Activated CD8-positive, alpha-beta T cell treated with anti-CD3 and anti-CD28 coated beads for 36 hours (primary cell): ENCODE data around the gene FYN. TPM values are rescaled to one million over a fixed set of nuclear protein-coding genes. Genes with fewer than 3 reads are reported as not detected.
A peak's percentile ranks its signal among the peaks of the same experiment; 100 is the strongest.
"Not testable (repeated sequence)": the region's sequence is repeated elsewhere in the genome, so short reads cannot be mapped to it uniquely, and the experiment has no call there.

Experiments used
- ATAC-seq: fragments of 200-7000 bp; cut with Tn5 transposase; one replicate; pipeline ENCODE4 v1.10.0; 2021; ENCODE audit warnings: mild to moderate bottlenecking, moderate library complexity
- CTCF ChIA-PET: fragments of 350-600 bp; sonication (Branson Sonifier 250); formaldehyde crosslinking; loops from one replicate; lab custom pipeline; 2021; ENCODE audit warnings: antibody characterized with exemption; lab: Charles Lee
- POLR2A ChIA-PET: fragments of 350-600 bp; sonication (Branson Sonifier 250); formaldehyde crosslinking; loops from one replicate; lab custom pipeline; 2021; ENCODE audit warnings: antibody characterized with exemption; lab: Charles Lee
- DNase-seq: peaks from one replicate; pipeline ENCODE4 v3.0.0-alpha.2; 2020
- H3K27ac Mint-ChIP-seq: one replicate; pipeline ENCODE4 v1.8.0; 2021; ENCODE audit warnings: mild to moderate bottlenecking, mixed read lengths
- H3K27me3 Mint-ChIP-seq: one replicate; pipeline ENCODE4 v1.8.0; 2021; ENCODE audit warnings: mixed read lengths
- H3K36me3 Mint-ChIP-seq: one replicate; pipeline ENCODE4 v1.8.0; 2021; ENCODE audit warnings: low read depth, mixed read lengths
- H3K4me1 Mint-ChIP-seq: one replicate; pipeline ENCODE4 v1.8.0; 2021; ENCODE audit warnings: low read depth, mixed read lengths
- H3K4me3 Mint-ChIP-seq: one replicate; pipeline ENCODE4 v1.8.0; 2021; ENCODE audit warnings: mild to moderate bottlenecking, moderate library complexity, mixed read lengths
- H3K9me3 Mint-ChIP-seq: one replicate; pipeline ENCODE4 v1.8.0; 2021; ENCODE audit warnings: mixed read lengths
- intact Hi-C: fragments of 100-400 bp; cut with micrococcal nuclease; formaldehyde crosslinking; loops from one replicate; pipeline ENCODE4 v1.10.0; 2022
- total RNA-seq, 2 experiments: library from RNA; stranded (reverse); gene quantifications; one replicate each; pipeline ENCODE4 v1.2.3, GENCODE V29; 2021
- TF ChIP-seq, protein P1 (sequence below): fragments of 200-600 bp; IDR thresholded peaks from one replicate; pipeline ENCODE4 v1.8.0; 2022; ENCODE audit warnings: antibody characterized with exemption, mild to moderate bottlenecking

The FYN gene
- total RNA-seq, 2 experiments from 2014 or later = 384 to 386 TPM

DNA sequence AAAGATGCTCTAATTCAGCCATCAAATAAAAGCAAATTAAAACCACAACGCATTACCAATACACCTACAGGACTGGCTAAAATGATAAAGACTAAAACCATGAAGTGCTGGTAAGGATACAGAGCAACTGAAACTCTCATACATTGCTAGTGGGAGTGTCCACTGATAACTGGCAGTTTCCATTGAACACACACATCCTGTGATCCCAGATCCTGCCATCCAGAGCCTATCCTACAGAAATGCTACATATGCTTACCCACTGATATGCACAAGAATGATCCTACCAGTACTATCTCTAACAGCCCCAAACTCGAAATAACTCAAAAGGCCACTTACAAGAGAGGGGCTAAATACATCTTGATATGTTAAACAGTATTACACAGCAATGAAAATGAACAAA is 81.0 kb downstream of the FYN start:
- no peaks in the 10 kb centered on the region for H3K27me3 Mint-ChIP-seq
- no peak for ATAC-seq
- H3K4me1 Mint-ChIP-seq = peaks cover 67% of the 10 kb centered on the region
- POLR2A ChIA-PET = interaction anchor here (1.0 to 2.4 kb wide), 5 partner anchors 11 to 215 kb away, joined by 3 to 15 read pairs (median 4); no protein-coding TSS in a partner anchor
- TF ChIP-seq, protein P1, sequence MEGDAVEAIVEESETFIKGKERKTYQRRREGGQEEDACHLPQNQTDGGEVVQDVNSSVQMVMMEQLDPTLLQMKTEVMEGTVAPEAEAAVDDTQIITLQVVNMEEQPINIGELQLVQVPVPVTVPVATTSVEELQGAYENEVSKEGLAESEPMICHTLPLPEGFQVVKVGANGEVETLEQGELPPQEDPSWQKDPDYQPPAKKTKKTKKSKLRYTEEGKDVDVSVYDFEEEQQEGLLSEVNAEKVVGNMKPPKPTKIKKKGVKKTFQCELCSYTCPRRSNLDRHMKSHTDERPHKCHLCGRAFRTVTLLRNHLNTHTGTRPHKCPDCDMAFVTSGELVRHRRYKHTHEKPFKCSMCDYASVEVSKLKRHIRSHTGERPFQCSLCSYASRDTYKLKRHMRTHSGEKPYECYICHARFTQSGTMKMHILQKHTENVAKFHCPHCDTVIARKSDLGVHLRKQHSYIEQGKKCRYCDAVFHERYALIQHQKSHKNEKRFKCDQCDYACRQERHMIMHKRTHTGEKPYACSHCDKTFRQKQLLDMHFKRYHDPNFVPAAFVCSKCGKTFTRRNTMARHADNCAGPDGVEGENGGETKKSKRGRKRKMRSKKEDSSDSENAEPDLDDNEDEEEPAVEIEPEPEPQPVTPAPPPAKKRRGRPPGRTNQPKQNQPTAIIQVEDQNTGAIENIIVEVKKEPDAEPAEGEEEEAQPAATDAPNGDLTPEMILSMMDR = no peak
- CTCF ChIA-PET = interaction anchor here (1.6 to 2.5 kb wide), 2 partner anchors 29 to 82 kb away, joined by 5 to 11 read pairs; no protein-coding TSS in a partner anchor
- intact Hi-C loops = no loop called here
- peak overlapping the region; percentile 95 for H3K27ac Mint-ChIP-seq
- no peak for DNase-seq
- no peaks in the 10 kb centered on the region for H3K9me3 Mint-ChIP-seq
- peak overlapping the region; percentile 73 for H3K4me3 Mint-ChIP-seq
- H3K36me3 Mint-ChIP-seq = peaks cover 61% of the 10 kb centered on the region

DNA sequence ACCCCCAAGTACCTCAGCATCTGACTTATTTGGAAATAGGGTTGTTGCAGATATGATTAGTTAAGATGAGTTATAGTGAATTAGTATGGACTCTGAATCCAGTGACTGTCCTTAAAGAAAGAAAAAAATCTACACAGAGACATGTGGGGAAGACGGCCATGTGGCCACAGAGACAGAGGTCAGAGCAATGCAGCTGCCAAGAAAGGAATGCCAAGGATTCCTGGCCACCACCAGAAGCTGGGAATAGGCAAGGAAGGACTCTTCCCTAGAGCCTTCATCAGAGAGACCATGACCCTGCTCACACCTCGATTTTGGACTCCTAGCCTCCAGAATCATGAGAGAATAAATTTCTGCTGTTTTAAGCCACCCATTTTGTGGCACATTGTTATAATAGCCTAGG is 81.8 kb downstream of the FYN start:
- POLR2A ChIA-PET = interaction anchor here (1.0 to 1.9 kb wide), 3 partner anchors 10 to 202 kb away, joined by 4 to 7 read pairs (median 6); no protein-coding TSS in a partner anchor
- TF ChIP-seq, protein P1 = no peak
- peak overlapping the region; percentile 73 for H3K4me3 Mint-ChIP-seq
- no peaks in the 10 kb centered on the region for H3K9me3 Mint-ChIP-seq
- H3K4me1 Mint-ChIP-seq = peaks cover 64% of the 10 kb centered on the region
- ATAC-seq (no peak), DNase-seq (no peak)
- peaks cover 56% of the 10 kb centered on the region for H3K36me3 Mint-ChIP-seq
- intact Hi-C loops = no loop called here
- H3K27ac Mint-ChIP-seq = peak overlapping the region; percentile 95
- H3K27me3 Mint-ChIP-seq = no peaks in the 10 kb centered on the region
- CTCF ChIA-PET = interaction anchor here (1.4 kb wide), 1 partner anchor 35 kb away, joined by 3 read pairs; no protein-coding TSS in a partner anchor

DNA sequence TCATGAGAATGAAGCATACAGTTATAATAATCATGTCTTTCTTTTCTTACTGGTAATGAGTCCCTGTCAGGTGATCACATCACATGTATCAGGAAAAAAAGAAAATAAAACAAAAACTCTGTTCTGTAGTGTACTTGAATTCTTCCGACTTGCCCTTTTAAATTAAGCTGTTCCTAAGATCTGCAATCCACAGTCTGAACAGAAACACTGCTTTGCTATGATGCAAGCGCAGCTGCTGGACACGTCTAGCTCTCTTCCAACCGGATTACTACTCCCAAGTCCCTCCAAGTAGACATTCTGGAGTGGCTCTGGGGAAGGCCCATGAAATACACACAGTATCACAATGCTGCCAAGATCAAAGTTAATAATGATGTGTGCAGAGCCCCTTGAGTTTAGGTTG is 83.7 kb downstream of the FYN start:
- TF ChIP-seq, protein P1 = no peak
- ChIA-PET POLR2A (interaction anchor here (1.0 to 2.4 kb wide), 6 partner anchors 8 to 28 kb away, joined by 4 to 9 read pairs (median 6); no protein-coding TSS in a partner anchor), CTCF (interaction anchor here (0.8 to 2.2 kb wide), 5 partner anchors 10 to 80 kb away, joined by 3 to 6 read pairs (median 4); no protein-coding TSS in a partner anchor)
- Mint-ChIP-seq H3K36me3 (peaks cover 47% of the 10 kb centered on the region), H3K4me3 (no peak overlapping the region), H3K27me3 (no peaks in the 10 kb centered on the region), H3K9me3 (no peaks in the 10 kb centered on the region), H3K4me1 (peaks cover 58% of the 10 kb centered on the region), H3K27ac (no peak overlapping the region)
- intact Hi-C loops = no loop called here
- DNase-seq (no peak), ATAC-seq (no peak)

DNA sequence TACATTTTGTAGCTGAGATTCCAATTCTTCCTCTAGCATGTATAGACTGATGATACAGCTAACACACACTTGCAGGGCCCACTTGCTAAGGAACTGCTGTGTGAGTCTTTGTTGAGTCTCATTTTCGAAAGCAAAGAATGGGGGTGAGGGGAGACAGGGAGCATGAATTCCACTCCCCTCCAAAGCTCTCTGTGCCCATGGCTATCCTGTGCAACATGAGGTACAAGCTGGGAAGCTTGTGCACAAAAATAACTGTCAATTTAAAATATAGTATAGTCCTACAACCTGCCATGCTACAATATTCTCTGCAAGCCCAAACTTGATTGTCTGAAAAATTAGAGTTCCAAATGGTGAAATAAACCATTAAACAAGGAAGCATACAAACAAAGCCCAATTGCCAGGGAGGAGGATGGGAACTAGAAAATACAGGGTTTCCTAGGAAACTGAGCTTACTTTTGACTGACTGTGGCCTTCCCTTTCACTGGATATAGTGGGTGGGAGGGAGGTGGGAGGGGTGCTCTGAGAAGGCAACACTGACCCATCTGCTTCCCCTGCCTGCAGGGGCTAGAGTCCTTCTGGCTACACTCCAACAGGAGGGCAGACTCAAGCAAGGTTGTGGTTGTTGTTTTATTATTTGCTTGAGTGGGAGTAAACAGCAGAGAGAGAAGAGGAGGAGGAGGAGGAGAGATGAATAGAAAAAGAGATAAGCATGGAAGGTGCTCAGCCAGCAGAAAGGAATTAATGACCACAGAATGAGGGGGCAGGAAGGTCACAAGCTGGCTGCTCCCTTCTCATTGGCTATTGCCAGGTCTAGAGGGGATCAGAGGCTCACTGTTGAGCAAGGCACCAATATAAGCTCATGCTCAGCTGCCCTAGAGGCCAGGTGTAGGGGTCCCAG is 84.6 kb downstream of the FYN start:
- intact Hi-C loops = no loop called here
- Mint-ChIP-seq H3K4me3 (no peak overlapping the region), H3K27me3 (no peaks in the 10 kb centered on the region), H3K4me1 (peaks cover 58% of the 10 kb centered on the region), H3K36me3 (peaks cover 47% of the 10 kb centered on the region), H3K27ac (no peak overlapping the region), H3K9me3 (no peaks in the 10 kb centered on the region)
- POLR2A ChIA-PET = interaction anchor here (1.3 to 2.4 kb wide), 4 partner anchors 12 to 25 kb away, joined by 3 to 9 read pairs (median 5); no protein-coding TSS in a partner anchor
- no peak for DNase-seq
- TF ChIP-seq, protein P1 = no peak
- CTCF ChIA-PET = interaction anchor here (2.2 kb wide), 1 partner anchor 12 kb away, joined by 5 read pairs; no protein-coding TSS in a partner anchor
- ATAC-seq = no peak

DNA sequence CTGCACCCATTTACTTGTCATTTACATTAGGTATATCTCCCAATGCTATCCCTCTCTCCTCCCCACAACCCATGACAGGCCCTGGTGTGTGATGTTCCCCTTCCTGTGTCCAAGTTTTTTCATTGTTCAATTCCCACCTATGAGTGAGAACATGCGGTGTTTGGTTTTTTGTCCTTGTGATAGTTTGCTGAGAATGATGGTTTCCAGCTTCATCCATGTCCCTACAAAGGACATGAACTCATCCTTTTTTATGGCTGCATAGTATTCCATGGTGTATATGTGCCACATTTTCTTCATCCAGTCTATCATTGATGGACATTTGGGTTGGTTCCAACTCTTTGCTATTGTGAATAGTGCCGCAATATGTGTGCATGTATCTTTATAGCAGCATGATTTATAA is 87.1 kb downstream of the FYN start:
- H3K9me3 Mint-ChIP-seq, POLR2A ChIA-PET, H3K4me3 Mint-ChIP-seq, ATAC-seq, intact Hi-C loops, DNase-seq, CTCF ChIA-PET, H3K27me3 Mint-ChIP-seq: not testable (repeated sequence)
- Mint-ChIP-seq H3K27ac (peak overlapping the region; percentile 47), H3K36me3 (peaks cover 46% of the 10 kb centered on the region), H3K4me1 (peaks cover 60% of the 10 kb centered on the region)
